WTC11 (cell line): Measurements from ENCODE around the gene COG8.

ENCODE experiments used
- ATF3 ChIP-seq: sonication (generic); formaldehyde crosslinking; conservative IDR thresholded peaks from 2 replicates; pipeline ENCODE4 v1.8.1; 2022; ENCODE audit warnings: mild to moderate bottlenecking, missing genetic modification reagents
- E2F1 ChIP-seq: sonication (generic); formaldehyde crosslinking; IDR thresholded peaks from 2 replicates; pipeline ENCODE4 v1.8.0; 2022; ENCODE audit warnings: mild to moderate bottlenecking, missing genetic modification reagents
- NR3C1 ChIP-seq: sonication (generic); formaldehyde crosslinking; conservative IDR thresholded peaks from 2 replicates; pipeline ENCODE4 v1.8.1; 2023; ENCODE audit warnings: low read depth, mild to moderate bottlenecking, missing genetic modification reagents
- ZBTB21 ChIP-seq: sonication (generic); formaldehyde crosslinking; IDR thresholded peaks from 2 replicates; pipeline ENCODE4 v1.8.1; 2023; ENCODE audit warnings: mild to moderate bottlenecking, missing genetic modification reagents, borderline replicate concordance
- ZNF232 ChIP-seq: sonication (generic); formaldehyde crosslinking; IDR thresholded peaks from 2 replicates; pipeline ENCODE4 v1.8.0; 2022; ENCODE audit warnings: mild to moderate bottlenecking, missing genetic modification reagents
- TF ChIP-seq, protein P1 (sequence below): fragments of 200-600 bp; IDR thresholded peaks from 2 replicates; pipeline ENCODE4 v1.8.0; 2022; ENCODE audit warnings: antibody characterized with exemption

DNA sequence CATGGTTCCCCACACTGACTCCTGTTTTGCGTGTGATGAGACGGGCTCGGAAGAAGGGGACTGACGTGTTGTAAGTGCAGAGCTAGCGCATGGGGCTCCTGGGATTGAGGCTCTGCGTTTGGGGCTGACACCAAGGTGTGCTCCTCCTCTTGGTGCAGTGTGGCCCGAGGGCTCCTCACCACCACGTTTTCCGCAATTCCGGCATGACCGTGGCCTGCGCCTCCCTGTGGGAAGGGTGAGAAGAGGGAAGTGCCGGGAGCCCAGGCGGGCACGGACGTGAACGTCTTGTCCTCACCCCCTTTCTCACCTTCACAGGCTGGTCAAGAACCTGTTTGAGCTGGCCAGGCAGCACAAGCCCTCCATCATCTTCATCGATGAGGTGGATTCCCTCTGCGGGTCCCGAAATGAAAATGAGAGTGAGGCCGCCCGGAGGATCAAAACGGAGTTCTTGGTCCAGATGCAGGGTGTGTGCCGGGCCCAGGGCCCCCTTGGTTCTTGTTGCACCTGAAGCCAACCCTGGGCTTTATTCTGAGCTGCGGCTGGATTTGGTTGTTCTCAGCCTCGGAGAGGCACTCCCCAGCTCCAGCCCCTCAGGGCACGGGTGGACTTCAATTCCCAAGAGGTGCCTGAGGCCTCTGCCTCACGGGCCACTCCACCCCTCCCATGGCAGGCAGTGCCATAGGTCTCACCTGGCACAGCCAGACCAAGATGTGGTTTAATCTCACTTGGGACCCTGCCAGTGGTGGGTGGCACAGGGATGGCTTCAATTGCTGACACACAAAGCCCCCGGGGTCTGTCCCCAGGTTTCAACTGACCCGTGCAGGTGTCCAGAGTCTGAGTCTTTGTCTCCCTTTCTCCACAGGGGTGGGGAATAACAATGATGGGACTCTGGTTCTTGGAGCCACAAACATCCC is 19.3 kb downstream of the COG8 start:
- TF ChIP-seq, protein P1, sequence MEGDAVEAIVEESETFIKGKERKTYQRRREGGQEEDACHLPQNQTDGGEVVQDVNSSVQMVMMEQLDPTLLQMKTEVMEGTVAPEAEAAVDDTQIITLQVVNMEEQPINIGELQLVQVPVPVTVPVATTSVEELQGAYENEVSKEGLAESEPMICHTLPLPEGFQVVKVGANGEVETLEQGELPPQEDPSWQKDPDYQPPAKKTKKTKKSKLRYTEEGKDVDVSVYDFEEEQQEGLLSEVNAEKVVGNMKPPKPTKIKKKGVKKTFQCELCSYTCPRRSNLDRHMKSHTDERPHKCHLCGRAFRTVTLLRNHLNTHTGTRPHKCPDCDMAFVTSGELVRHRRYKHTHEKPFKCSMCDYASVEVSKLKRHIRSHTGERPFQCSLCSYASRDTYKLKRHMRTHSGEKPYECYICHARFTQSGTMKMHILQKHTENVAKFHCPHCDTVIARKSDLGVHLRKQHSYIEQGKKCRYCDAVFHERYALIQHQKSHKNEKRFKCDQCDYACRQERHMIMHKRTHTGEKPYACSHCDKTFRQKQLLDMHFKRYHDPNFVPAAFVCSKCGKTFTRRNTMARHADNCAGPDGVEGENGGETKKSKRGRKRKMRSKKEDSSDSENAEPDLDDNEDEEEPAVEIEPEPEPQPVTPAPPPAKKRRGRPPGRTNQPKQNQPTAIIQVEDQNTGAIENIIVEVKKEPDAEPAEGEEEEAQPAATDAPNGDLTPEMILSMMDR: no peak
- no peak for TF ChIP-seq ZNF232 (CRISPR knock-in tag)
- TF ChIP-seq E2F1 (CRISPR knock-in tag): no peak
- TF ChIP-seq ATF3 (CRISPR knock-in tag): no peak
- no peak for TF ChIP-seq NR3C1 (CRISPR knock-in tag)
- TF ChIP-seq ZBTB21 (CRISPR knock-in tag): no peak
